A549 (cell line): Measurements from ENCODE around the gene DSCAM. TPM values are rescaled to one million over a fixed set of nuclear protein-coding genes. Genes with fewer than 3 reads are reported as not detected.

Experiments used
- ATAC-seq, 2 experiments: fragments of 200-7000 bp in 1 of 2; fragments of >200 bp in 1 of 2; cut with Nextera tagmentation in 1 of 2; cut with Tn5 transposase in 1 of 2; 3 replicates each; pipeline versions ENCODE4 v1.8.0 to v1.9.1; 2018 to 2020; ENCODE audit warnings: mild to moderate bottlenecking in 1 of 2, moderate library complexity in 1 of 2
- CTCF ChIA-PET: fragments of 300-600 bp; sonication (Branson Sonifier 250); formaldehyde crosslinking; extraction: SDS; loops from one replicate; lab custom pipeline; 2021; ENCODE audit warnings: antibody characterized with exemption, inconsistent platforms; lab: Yijun Ruan, JAX
- POLR2A ChIA-PET: fragments of 350-600 bp; formaldehyde crosslinking; extraction: SDS; loops from one replicate; lab custom pipeline; 2021; ENCODE audit warnings: antibody characterized with exemption, inconsistent platforms; lab: Yijun Ruan, JAX
- DNase-seq, 2 experiments: peaks; one replicate each; pipeline versions ENCODE4 v3.0.0 to v3.0.0-alpha.2; 2011 to 2016; ENCODE audit warnings: low read depth in 1 of 2, low spot score in 1 of 2
- FAIRE-seq: peaks from 2 replicates; lab custom pipeline; 2011; peaks lifted over from hg19 to GRCh38; lab: Jason Lieb, UNC
- H3K27ac ChIP-seq, 2 experiments: fragments of >200 bp; sonication (Bioruptor Twin); formaldehyde crosslinking; 3 replicates each; pipeline ENCODE4 v1.5.1; 2016 to 2017
- H3K4me1 ChIP-seq: fragments of >200 bp; sonication (Bioruptor Twin); formaldehyde crosslinking; 3 replicates; pipeline ENCODE4 v1.6.1; 2016
- H3K4me2 ChIP-seq: fragments of >200 bp; sonication (Bioruptor Twin); formaldehyde crosslinking; 3 replicates; pipeline ENCODE4 v1.6.1; 2016
- H3K4me3 ChIP-seq: fragments of >200 bp; sonication (Bioruptor Twin); formaldehyde crosslinking; 3 replicates; pipeline ENCODE4 v1.5.1; 2016
- H3K9me3 ChIP-seq: fragments of >200 bp; sonication (Bioruptor Twin); formaldehyde crosslinking; 3 replicates; pipeline ENCODE4 v1.6.1; 2016
- CEBPB ChIP-seq, 2 experiments: fragments of >200 bp in 1 of 2; sonication (Bioruptor Twin) in 1 of 2; formaldehyde crosslinking in 1 of 2; IDR thresholded peaks; 2 replicates each; pipeline ENCODE4 v1.6.1; 2012 to 2016
- CHD4 ChIP-seq: fragments of 200-600 bp; sonication (generic); IDR thresholded peaks from 2 replicates; pipeline ENCODE4 v1.6.1; 2016; ENCODE audit warnings: antibody characterized with exemption, mild to moderate bottlenecking, borderline replicate concordance
- ESRRA ChIP-seq: fragments of 150-350 bp; IDR thresholded peaks from 2 replicates; pipeline ENCODE4 v1.6.1; 2014; ENCODE audit warnings: mild to moderate bottlenecking, low read length, borderline replicate concordance
- FOSB ChIP-seq: fragments of 250-450 bp; sonication (Bioruptor Pico); IDR thresholded peaks from 2 replicates; pipeline ENCODE4 v1.5.0; 2020; ENCODE audit warnings: mild to moderate bottlenecking, moderate library complexity
- HDAC2 ChIP-seq: fragments of 200-600 bp; sonication (generic); IDR thresholded peaks from 2 replicates; pipeline ENCODE4 v1.6.1; 2016
- HEYL ChIP-seq: fragments of 250-450 bp; sonication (Bioruptor Pico); IDR thresholded peaks from 2 replicates; pipeline ENCODE4 v1.8.0; 2021; ENCODE audit warnings: mild to moderate bottlenecking, moderate library complexity
- MAFK ChIP-seq: fragments of 450-650 bp; IDR thresholded peaks from 2 replicates; pipeline ENCODE4 v1.6.1; 2014; ENCODE audit not compliant: partially characterized antibody
- MYC ChIP-seq: IDR thresholded peaks from 2 replicates; pipeline ENCODE4 v1.6.1; 2012; ENCODE audit warnings: mild to moderate bottlenecking, inconsistent platforms, low read length, improper control_type of control experiment, borderline replicate concordance
- NPAS2 ChIP-seq: fragments of 250-450 bp; sonication (Bioruptor Pico); IDR thresholded peaks from 2 replicates; pipeline ENCODE4 v1.8.0; 2022; ENCODE audit warnings: mild to moderate bottlenecking, moderate library complexity, borderline replicate concordance
- NR3C1 ChIP-seq: fragments of >200 bp; sonication (Bioruptor Twin); formaldehyde crosslinking; IDR thresholded peaks from 3 replicates; pipeline ENCODE4 v1.6.1; 2017
- SMC3 ChIP-seq: fragments of >200 bp; sonication (Bioruptor Twin); formaldehyde crosslinking; IDR thresholded peaks from 3 replicates; pipeline ENCODE4 v1.6.1; 2018; ENCODE audit warnings: inconsistent platforms
- SREBF2 ChIP-seq: fragments of 450-650 bp; IDR thresholded peaks from 2 replicates; pipeline ENCODE4 v1.6.1; 2014; ENCODE audit warnings: mild to moderate bottlenecking, moderate library complexity
- ZNF302 ChIP-seq: fragments of 250-450 bp; sonication (Bioruptor Pico); IDR thresholded peaks from 2 replicates; pipeline ENCODE4 v1.9.0; 2021; ENCODE audit warnings: inconsistent platforms, mild to moderate bottlenecking, moderate library complexity
- WGBS: methylation state at CpG from one replicate; pipeline ENCODE4 v1.1.6; 2017; ENCODE audit errors: missing lambda C conversion rate; 5-methylcytosine and 5-hydroxymethylcytosine counted together
- polyA plus RNA-seq, 4 experiments: library from polyadenylated mRNA; depleted of rRNA in 3 of 4; stranded (reverse); fragments of >200 nt; fragmentation: RNase III in 1 of 4; extraction: RNeasy Plus Mini Kit Qiagen cat#74134 plus additional on column Dnase treatment in 1 of 4; gene quantifications; 2 replicates in 3 of 4; 3 replicates in 1 of 4; pipeline ENCODE4 v1.2.3, GENCODE V29; 2011 to 2017
- TF ChIP-seq, protein P1 (sequence below): IDR thresholded peaks from 2 replicates; pipeline ENCODE4 v1.6.1; 2012
- TF ChIP-seq, protein P2 (sequence below): fragments of 450-650 bp; IDR thresholded peaks from 2 replicates; pipeline ENCODE4 v1.6.1; 2014; ENCODE audit warnings: antibody characterized with exemption
- TF ChIP-seq, protein P3 (sequence below): fragments of 200-600 bp; sonication (generic); IDR thresholded peaks from 2 replicates; pipeline ENCODE4 v1.6.1; 2016; ENCODE audit warnings: antibody characterized with exemption, mild to moderate bottlenecking, moderate library complexity
- TF ChIP-seq, protein P4 (sequence below): fragments of 250-450 bp; sonication (Bioruptor Pico); IDR thresholded peaks from 2 replicates; pipeline ENCODE4 v1.5.0; 2021; ENCODE audit warnings: mild to moderate bottlenecking, moderate library complexity, borderline replicate concordance
- TF ChIP-seq, protein P5 (sequence below): fragments of 150-350 bp; IDR thresholded peaks from 2 replicates; pipeline ENCODE4 v1.6.1; 2014; ENCODE audit warnings: low read depth, mild to moderate bottlenecking, low read length
- TF ChIP-seq, protein P6 (sequence below): fragments of 250-450 bp; sonication (Bioruptor Pico); IDR thresholded peaks from 2 replicates; pipeline ENCODE4 v1.5.0; 2020; ENCODE audit warnings: low read depth, mild to moderate bottlenecking, moderate library complexity

The DSCAM gene
- polyA plus RNA-seq, 2 of the 4 experiments (the other 2 are of a cell fraction) = not detected

DNA sequence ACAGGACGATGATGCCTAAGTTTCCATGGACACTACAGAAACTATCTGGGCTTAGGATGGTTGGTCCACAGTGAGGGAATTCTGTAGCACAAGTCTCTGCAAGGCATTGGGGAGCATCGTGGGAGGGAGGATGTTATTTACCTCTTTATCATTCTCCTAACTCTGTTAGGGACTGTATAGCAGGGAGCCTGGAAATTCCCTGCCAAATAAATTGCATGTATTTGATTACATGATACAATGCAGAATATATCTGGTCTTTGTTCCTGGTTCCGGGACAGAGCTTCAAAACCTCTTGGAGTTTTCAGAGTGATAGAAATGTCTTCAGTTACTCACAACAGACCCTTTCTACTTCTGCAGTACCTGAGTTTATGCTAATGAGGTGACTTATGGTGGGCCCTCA lies 593.8 kb downstream of the DSCAM start:
- ATAC-seq = no peak
- WGBS = 3% methylated on average over 3 of the region's 3 CpGs
- H3K27ac ChIP-seq = no peak overlapping the region
- no peak overlapping the region for H3K4me2 ChIP-seq
- no peaks in the 10 kb centered on the region for H3K9me3 ChIP-seq
- ChIA-PET CTCF (no interaction called here), POLR2A (no interaction called here)
- TF ChIP-seq HEYL (CRISPR knock-in tag) (no peak), CEBPB (IDR thresholded peaks at IDR 0.05) (no peak), NR3C1 (no peak), NPAS2 (CRISPR knock-in tag) (no peak), FOSB (no peak), MAFK (no peak), ZNF302 (CRISPR knock-in tag) (no peak), SMC3 (no peak), HDAC2 (no peak), MYC (no peak), CHD4 (no peak), ESRRA (no peak), SREBF2 (no peak)
- TF ChIP-seq, protein P1, sequence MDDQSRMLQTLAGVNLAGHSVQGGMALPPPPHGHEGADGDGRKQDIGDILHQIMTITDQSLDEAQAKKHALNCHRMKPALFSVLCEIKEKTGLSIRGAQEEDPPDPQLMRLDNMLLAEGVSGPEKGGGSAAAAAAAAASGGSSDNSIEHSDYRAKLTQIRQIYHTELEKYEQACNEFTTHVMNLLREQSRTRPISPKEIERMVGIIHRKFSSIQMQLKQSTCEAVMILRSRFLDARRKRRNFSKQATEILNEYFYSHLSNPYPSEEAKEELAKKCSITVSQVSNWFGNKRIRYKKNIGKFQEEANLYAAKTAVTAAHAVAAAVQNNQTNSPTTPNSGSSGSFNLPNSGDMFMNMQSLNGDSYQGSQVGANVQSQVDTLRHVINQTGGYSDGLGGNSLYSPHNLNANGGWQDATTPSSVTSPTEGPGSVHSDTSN = no peak
- TF ChIP-seq, protein P2, sequence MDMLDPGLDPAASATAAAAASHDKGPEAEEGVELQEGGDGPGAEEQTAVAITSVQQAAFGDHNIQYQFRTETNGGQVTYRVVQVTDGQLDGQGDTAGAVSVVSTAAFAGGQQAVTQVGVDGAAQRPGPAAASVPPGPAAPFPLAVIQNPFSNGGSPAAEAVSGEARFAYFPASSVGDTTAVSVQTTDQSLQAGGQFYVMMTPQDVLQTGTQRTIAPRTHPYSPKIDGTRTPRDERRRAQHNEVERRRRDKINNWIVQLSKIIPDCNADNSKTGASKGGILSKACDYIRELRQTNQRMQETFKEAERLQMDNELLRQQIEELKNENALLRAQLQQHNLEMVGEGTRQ = no peak
- TF ChIP-seq, protein P3, sequence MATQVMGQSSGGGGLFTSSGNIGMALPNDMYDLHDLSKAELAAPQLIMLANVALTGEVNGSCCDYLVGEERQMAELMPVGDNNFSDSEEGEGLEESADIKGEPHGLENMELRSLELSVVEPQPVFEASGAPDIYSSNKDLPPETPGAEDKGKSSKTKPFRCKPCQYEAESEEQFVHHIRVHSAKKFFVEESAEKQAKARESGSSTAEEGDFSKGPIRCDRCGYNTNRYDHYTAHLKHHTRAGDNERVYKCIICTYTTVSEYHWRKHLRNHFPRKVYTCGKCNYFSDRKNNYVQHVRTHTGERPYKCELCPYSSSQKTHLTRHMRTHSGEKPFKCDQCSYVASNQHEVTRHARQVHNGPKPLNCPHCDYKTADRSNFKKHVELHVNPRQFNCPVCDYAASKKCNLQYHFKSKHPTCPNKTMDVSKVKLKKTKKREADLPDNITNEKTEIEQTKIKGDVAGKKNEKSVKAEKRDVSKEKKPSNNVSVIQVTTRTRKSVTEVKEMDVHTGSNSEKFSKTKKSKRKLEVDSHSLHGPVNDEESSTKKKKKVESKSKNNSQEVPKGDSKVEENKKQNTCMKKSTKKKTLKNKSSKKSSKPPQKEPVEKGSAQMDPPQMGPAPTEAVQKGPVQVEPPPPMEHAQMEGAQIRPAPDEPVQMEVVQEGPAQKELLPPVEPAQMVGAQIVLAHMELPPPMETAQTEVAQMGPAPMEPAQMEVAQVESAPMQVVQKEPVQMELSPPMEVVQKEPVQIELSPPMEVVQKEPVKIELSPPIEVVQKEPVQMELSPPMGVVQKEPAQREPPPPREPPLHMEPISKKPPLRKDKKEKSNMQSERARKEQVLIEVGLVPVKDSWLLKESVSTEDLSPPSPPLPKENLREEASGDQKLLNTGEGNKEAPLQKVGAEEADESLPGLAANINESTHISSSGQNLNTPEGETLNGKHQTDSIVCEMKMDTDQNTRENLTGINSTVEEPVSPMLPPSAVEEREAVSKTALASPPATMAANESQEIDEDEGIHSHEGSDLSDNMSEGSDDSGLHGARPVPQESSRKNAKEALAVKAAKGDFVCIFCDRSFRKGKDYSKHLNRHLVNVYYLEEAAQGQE = no peak
- TF ChIP-seq, protein P4, sequence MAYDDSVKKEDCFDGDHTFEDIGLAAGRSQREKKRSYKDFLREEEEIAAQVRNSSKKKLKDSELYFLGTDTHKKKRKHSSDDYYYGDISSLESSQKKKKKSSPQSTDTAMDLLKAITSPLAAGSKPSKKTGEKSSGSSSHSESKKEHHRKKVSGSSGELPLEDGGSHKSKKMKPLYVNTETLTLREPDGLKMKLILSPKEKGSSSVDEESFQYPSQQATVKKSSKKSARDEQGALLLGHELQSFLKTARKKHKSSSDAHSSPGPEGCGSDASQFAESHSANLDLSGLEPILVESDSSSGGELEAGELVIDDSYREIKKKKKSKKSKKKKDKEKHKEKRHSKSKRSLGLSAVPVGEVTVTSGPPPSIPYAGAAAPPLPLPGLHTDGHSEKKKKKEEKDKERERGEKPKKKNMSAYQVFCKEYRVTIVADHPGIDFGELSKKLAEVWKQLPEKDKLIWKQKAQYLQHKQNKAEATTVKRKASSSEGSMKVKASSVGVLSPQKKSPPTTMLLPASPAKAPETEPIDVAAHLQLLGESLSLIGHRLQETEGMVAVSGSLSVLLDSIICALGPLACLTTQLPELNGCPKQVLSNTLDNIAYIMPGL (CRISPR knock-in tag) = no peak
- TF ChIP-seq, protein P5, sequence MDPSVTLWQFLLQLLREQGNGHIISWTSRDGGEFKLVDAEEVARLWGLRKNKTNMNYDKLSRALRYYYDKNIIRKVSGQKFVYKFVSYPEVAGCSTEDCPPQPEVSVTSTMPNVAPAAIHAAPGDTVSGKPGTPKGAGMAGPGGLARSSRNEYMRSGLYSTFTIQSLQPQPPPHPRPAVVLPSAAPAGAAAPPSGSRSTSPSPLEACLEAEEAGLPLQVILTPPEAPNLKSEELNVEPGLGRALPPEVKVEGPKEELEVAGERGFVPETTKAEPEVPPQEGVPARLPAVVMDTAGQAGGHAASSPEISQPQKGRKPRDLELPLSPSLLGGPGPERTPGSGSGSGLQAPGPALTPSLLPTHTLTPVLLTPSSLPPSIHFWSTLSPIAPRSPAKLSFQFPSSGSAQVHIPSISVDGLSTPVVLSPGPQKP = no peak
- TF ChIP-seq, protein P6, sequence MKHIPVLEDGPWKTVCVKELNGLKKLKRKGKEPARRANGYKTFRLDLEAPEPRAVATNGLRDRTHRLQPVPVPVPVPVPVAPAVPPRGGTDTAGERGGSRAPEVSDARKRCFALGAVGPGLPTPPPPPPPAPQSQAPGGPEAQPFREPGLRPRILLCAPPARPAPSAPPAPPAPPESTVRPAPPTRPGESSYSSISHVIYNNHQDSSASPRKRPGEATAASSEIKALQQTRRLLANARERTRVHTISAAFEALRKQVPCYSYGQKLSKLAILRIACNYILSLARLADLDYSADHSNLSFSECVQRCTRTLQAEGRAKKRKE (CRISPR knock-in tag) = no peak
- no peak for DNase-seq
- no peak for FAIRE-seq
- H3K4me3 ChIP-seq = no peak overlapping the region
- no peaks in the 10 kb centered on the region for H3K4me1 ChIP-seq
